Liver (tissue), 9 donors: ENCODE results near the gene GNB5. TPM values are rescaled to one million over a fixed set of nuclear protein-coding genes. Genes with fewer than 3 reads are reported as not detected.

Source experiments
- DNase-seq: peaks from one replicate; pipeline ENCODE4 v3.0.0-alpha.2; 2017; ENCODE audit warnings: low spot score
- H3K27ac ChIP-seq, 2 donors: one replicate each; pipeline ENCODE4 v1.7.0; 2013; ENCODE audit warnings: inconsistent platforms in 2 of 2, low read length in 2 of 2, control low read depth in 1 of 2, low read depth in 1 of 2, mild to moderate bottlenecking in 1 of 2
- H3K27me3 ChIP-seq, 4 donors: one replicate each; pipeline versions ENCODE4 v1.6.1 to v1.7.0; 2013; ENCODE audit warnings: low read length in 3 of 4, inconsistent platforms in 1 of 4, mild to moderate bottlenecking in 1 of 4, moderate library complexity in 1 of 4; ENCODE audit not compliant: control insufficient read depth in 4 of 4, insufficient read depth in 4 of 4
- H3K36me3 ChIP-seq, 4 donors: one replicate each; pipeline versions ENCODE4 v1.6.1 to v1.7.0; 2013; ENCODE audit warnings: low read length in 3 of 4, mild to moderate bottlenecking in 3 of 4, low read depth in 1 of 4, moderate library complexity in 1 of 4; ENCODE audit not compliant: control insufficient read depth in 4 of 4, insufficient read depth in 3 of 4
- H3K4me1 ChIP-seq, 4 donors: one replicate each; pipeline versions ENCODE4 v1.6.1 to v1.7.0; 2013; ENCODE audit warnings: low read length in 3 of 4, mild to moderate bottlenecking in 3 of 4, moderate library complexity in 1 of 4; ENCODE audit not compliant: control insufficient read depth in 4 of 4, insufficient read depth in 4 of 4
- H3K4me3 ChIP-seq, 3 donors: one replicate each; pipeline versions ENCODE4 v1.6.1 to v1.7.0; 2013; ENCODE audit warnings: low read length in 3 of 3, control low read depth in 1 of 3, low read depth in 1 of 3, mild to moderate bottlenecking in 1 of 3
- H3K9ac ChIP-seq, 2 donors: one replicate each; pipeline ENCODE4 v1.7.0; 2013; ENCODE audit warnings: low read length in 2 of 2, mild to moderate bottlenecking in 2 of 2, moderate library complexity in 2 of 2, control low read depth in 1 of 2, low read depth in 1 of 2
- H3K9me3 ChIP-seq, 4 donors: one replicate each; pipeline versions ENCODE4 v1.6.1 to v1.7.0; 2013; ENCODE audit warnings: low read length in 3 of 4; ENCODE audit not compliant: control insufficient read depth in 4 of 4
- ATF3 ChIP-seq: IDR thresholded peaks from 2 replicates; pipeline ENCODE4 v1.6.1; 2016; ENCODE audit warnings: antibody characterized with exemption
- CTCF ChIP-seq: fragments of 150-350 bp; IDR thresholded peaks from 2 replicates; pipeline ENCODE4 v1.5.1; 2017; ENCODE audit warnings: improper control_type of control experiment, low read depth, low read length; ENCODE audit not compliant: missing input control
- EGR1 ChIP-seq, 2 donors: IDR thresholded peaks; 2 replicates each; pipeline ENCODE4 v1.6.1; 2016 to 2018; ENCODE audit warnings: antibody characterized with exemption in 2 of 2, low read depth in 2 of 2
- FOXA1 ChIP-seq: IDR thresholded peaks from 2 replicates; pipeline ENCODE4 v1.6.1; 2016; ENCODE audit warnings: antibody characterized with exemption
- FOXA2 ChIP-seq: IDR thresholded peaks from 2 replicates; pipeline ENCODE4 v1.6.1; 2016; ENCODE audit warnings: antibody characterized with exemption
- GABPA ChIP-seq, 2 donors: IDR thresholded peaks in 1 of 2; conservative IDR thresholded peaks in 1 of 2; 2 replicates each; pipeline ENCODE4 v1.6.1; 2016; ENCODE audit warnings: antibody characterized with exemption in 2 of 2, mild to moderate bottlenecking in 1 of 2, moderate library complexity in 1 of 2
- HNF4A ChIP-seq, 2 donors: conservative IDR thresholded peaks; 2 replicates each; pipeline ENCODE4 v1.6.1; 2016; ENCODE audit warnings: antibody characterized with exemption in 2 of 2, mild to moderate bottlenecking in 2 of 2
- HNF4G ChIP-seq: IDR thresholded peaks from 2 replicates; pipeline ENCODE4 v1.6.1; 2016; ENCODE audit warnings: antibody characterized with exemption
- JUND ChIP-seq, 2 donors: IDR thresholded peaks; 2 replicates each; pipeline ENCODE4 v1.6.1; 2016; ENCODE audit warnings: antibody characterized with exemption in 2 of 2
- MAX ChIP-seq: IDR thresholded peaks from 2 replicates; pipeline ENCODE4 v1.6.1; 2016; ENCODE audit warnings: antibody characterized with exemption
- NR2F2 ChIP-seq: IDR thresholded peaks from 2 replicates; pipeline ENCODE4 v1.6.1; 2016; ENCODE audit warnings: antibody characterized with exemption
- RAD21 ChIP-seq, 2 donors: IDR thresholded peaks; 2 replicates each; pipeline ENCODE4 v1.6.1; 2016; ENCODE audit warnings: antibody characterized with exemption in 2 of 2, mild to moderate bottlenecking in 2 of 2
- REST ChIP-seq: IDR thresholded peaks from 2 replicates; pipeline ENCODE4 v1.6.1; 2016; ENCODE audit warnings: antibody characterized with exemption, mild to moderate bottlenecking
- RXRA ChIP-seq, 2 donors: IDR thresholded peaks; 2 replicates each; pipeline ENCODE4 v1.6.1; 2017 to 2018; ENCODE audit warnings: antibody characterized with exemption in 2 of 2, mild to moderate bottlenecking in 1 of 2
- SP1 ChIP-seq: IDR thresholded peaks from 2 replicates; pipeline ENCODE4 v1.6.1; 2018; ENCODE audit warnings: antibody characterized with exemption, mild to moderate bottlenecking
- TAF1 ChIP-seq: conservative IDR thresholded peaks from 2 replicates; pipeline ENCODE4 v1.6.1; 2016; ENCODE audit warnings: antibody characterized with exemption, mild to moderate bottlenecking
- YY1 ChIP-seq: IDR thresholded peaks from 2 replicates; pipeline ENCODE4 v1.6.1; 2016; ENCODE audit warnings: antibody characterized with exemption, mild to moderate bottlenecking
- ZBTB33 ChIP-seq: IDR thresholded peaks from 2 replicates; pipeline ENCODE4 v1.6.1; 2016; ENCODE audit warnings: antibody characterized with exemption
- WGBS: extraction: QIAGEN DNeasy Blood & Tissue Kit; methylation state at CpG from one replicate; pipeline ENCODE4 v1.1.7; 2013; 5-methylcytosine and 5-hydroxymethylcytosine counted together
- polyA plus RNA-seq, 2 donors: library from polyadenylated mRNA; stranded (reverse) in 1 of 2; unstranded in 1 of 2; fragments of 200-250 nt in 1 of 2; fragments of >200 nt in 1 of 2; fragmentation: Nextera tagmentation in 1 of 2; extraction: Ambion mirVana in 1 of 2; gene quantifications; one replicate each; pipeline versions ENCODE4 v1.2.1 to v1.2.3, GENCODE V29; 2013 to 2015
- total RNA-seq, 2 donors: library from RNA; depleted of rRNA; stranded (reverse); fragments of >200 nt; gene quantifications; one replicate each; pipeline ENCODE4 v1.2.3, GENCODE V29; 2014
- donor health status: healthy.
- donor health status: healthy.
- donor health status: healthy.
- donor health status: healthy.
- donor health status: healthy.

Gene GNB5
- total and polyA plus RNA-seq, 4 donors = 13.7 to 19.2 (median 15.7) TPM

DNA sequence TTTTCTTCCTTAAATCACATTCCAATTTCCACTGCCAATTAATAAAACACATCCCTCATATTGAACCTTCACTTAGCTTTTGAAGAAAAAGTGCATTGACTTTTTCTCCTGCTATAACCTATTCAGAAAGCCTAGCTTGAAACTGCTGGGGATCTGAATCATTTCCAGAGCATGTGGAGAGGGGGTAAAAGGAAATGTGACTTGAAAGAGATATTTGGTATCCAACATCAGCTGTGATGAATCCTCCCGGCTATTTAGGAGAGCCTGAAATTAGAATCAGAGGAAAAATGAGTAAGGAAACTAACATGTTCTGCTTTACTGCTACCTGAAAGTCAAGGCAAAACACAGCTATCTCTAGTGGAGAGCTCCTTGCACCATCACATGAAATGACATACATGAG, 2.6 kb upstream of the GNB5 start:
- Histone ChIP-seq H3K36me3 (peaks cover 0 to 12% (median 0%) of the 10 kb centered on the region in 4 donors), H3K4me3 (no peak overlapping the region), H3K4me1 (no peaks in the 10 kb centered on the region), H3K27ac (no peak overlapping the region), H3K27me3 (no peaks in the 10 kb centered on the region), H3K9ac (no peak overlapping the region), H3K9me3 (no peaks in the 10 kb centered on the region)
- WGBS = 82% methylated on average over 1 of the region's 1 CpG
- no peak for DNase-seq
- TF ChIP-seq GABPA (IDR thresholded peaks at IDR 0.05 in 1 of 2, conservative IDR thresholded peaks at IDR 0.05 in 1 of 2) (no peak), EGR1 (IDR thresholded peaks at IDR 0.05; ENCODE audit: low read depth in 2 of 2) (no peak), MAX (no peak), TAF1 (no peak), NR2F2 (no peak), FOXA1 (no peak), YY1 (no peak), CTCF (no peak), RXRA (IDR thresholded peaks at IDR 0.05) (no peak), HNF4G (no peak), RAD21 (IDR thresholded peaks at IDR 0.05) (no peak), FOXA2 (no peak), REST (no peak), JUND (IDR thresholded peaks at IDR 0.05) (no peak)

DNA sequence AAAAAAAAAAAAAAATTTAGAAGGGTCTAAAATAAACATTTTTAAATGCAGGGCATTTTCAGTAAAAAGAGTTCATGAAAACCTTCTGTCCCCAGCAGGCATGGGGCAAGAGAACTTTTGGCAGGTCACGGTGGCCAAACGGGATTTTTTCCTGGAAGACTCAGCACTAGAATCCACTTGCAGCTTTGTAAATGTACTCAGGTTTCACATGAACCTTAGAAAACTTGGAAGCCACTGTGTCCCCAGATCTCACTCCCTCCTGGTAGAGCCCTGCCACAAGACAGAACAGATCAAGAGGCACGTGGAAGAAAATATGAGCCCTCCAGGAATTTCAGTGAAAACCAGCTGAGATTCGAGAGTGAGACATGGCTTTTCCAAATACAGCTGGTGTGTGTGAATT, 2.1 kb upstream of the GNB5 start:
- no peak overlapping the region for H3K27ac ChIP-seq
- H3K4me3 ChIP-seq = no peak overlapping the region
- DNase-seq = no peak
- no peaks in the 10 kb centered on the region for H3K27me3 ChIP-seq
- no peaks in the 10 kb centered on the region for H3K4me1 ChIP-seq
- WGBS = 87% methylated on average over 4 of the region's 4 CpGs
- no peak overlapping the region for H3K9ac ChIP-seq
- H3K36me3 ChIP-seq = peaks cover 0 to 12% (median 0%) of the 10 kb centered on the region in 4 donors
- no peaks in the 10 kb centered on the region for H3K9me3 ChIP-seq
- TF ChIP-seq ZBTB33 (no peak), NR2F2 (no peak), ATF3 (no peak), YY1 (no peak), MAX (no peak), GABPA (IDR thresholded peaks at IDR 0.05 in 1 of 2, conservative IDR thresholded peaks at IDR 0.05 in 1 of 2) (no peak), SP1 (no peak), JUND (IDR thresholded peaks at IDR 0.05) (no peak), TAF1 (no peak), EGR1 (IDR thresholded peaks at IDR 0.05; ENCODE audit: low read depth in 2 of 2) (no peak), FOXA2 (no peak), RAD21 (IDR thresholded peaks at IDR 0.05) (no peak), FOXA1 (no peak), HNF4A (conservative IDR thresholded peaks at IDR 0.05) (no peak), HNF4G (no peak), REST (no peak)
